SK-N-SH (cell line): ENCODE measurements around the gene ETV3. TPM values are rescaled to one million over a fixed set of nuclear protein-coding genes. Genes with fewer than 3 reads are reported as not detected.
A peak's percentile ranks its signal among the peaks of the same experiment; 100 is the strongest.

Source experiments
- CTCF ChIA-PET: fragments of 300-600, 350-600 bp; formaldehyde crosslinking; extraction: SDS; loops from one replicate; lab custom pipeline; 2021; lab: Yijun Ruan, JAX
- POLR2A ChIA-PET: fragments of 350-600 bp; sonication (Branson Sonifier 250); formaldehyde crosslinking; extraction: SDS; loops from one replicate; lab custom pipeline; 2020; ENCODE audit warnings: antibody characterized with exemption, inconsistent platforms; lab: Yijun Ruan, JAX
- DNase-seq: peaks from one replicate; pipeline ENCODE4 v3.0.0; 2012
- H2AFZ ChIP-seq: fragments of 200-600 bp; sonication (generic); 2 replicates; pipeline ENCODE4 v1.8.1; 2016; ENCODE audit warnings: antibody characterized with exemption, mild to moderate bottlenecking, low read depth
- H3F3A ChIP-seq: fragments of 200-600 bp; sonication (generic); replicated peaks from 2 replicates; pipeline ENCODE3; 2016; ENCODE audit warnings: antibody characterized with exemption, mild to moderate bottlenecking; ENCODE audit not compliant: insufficient read depth
- H3K27ac ChIP-seq, 2 experiments: fragments of 200-500 bp in 1 of 2; fragments of 200-600 bp in 1 of 2; sonication (Bioruptor generic) in 1 of 2; sonication (generic), shearing (Covaris generic) in 1 of 2; 2 replicates each; pipeline versions ENCODE4 v1.5.1 to v1.6.1; 2014 to 2016; ENCODE audit warnings: low read depth in 2 of 2, inconsistent platforms in 1 of 2, low read length in 1 of 2, mild to moderate bottlenecking in 1 of 2, mixed read lengths in 1 of 2
- H3K27me3 ChIP-seq: fragments of 200-600 bp; sonication (generic), shearing (Covaris generic); 2 replicates; pipeline ENCODE4 v1.6.1; 2016; ENCODE audit warnings: mixed run types; ENCODE audit not compliant: insufficient read depth
- H3K36me3 ChIP-seq, 2 experiments: fragments of 200-500 bp in 1 of 2; fragments of 200-600 bp in 1 of 2; sonication (Bioruptor generic) in 1 of 2; sonication (generic) in 1 of 2; replicated peaks in 1 of 2; 2 replicates each; pipeline versions ENCODE3 to v1.5.1; 2014 to 2016; ENCODE audit warnings: low read length in 1 of 2, mild to moderate bottlenecking in 1 of 2; ENCODE audit not compliant: insufficient read depth in 2 of 2, control insufficient read depth in 1 of 2
- H3K4me1 ChIP-seq, 2 experiments: fragments of 200-500 bp in 1 of 2; fragments of 200-600 bp in 1 of 2; sonication (Bioruptor generic) in 1 of 2; sonication (generic), shearing (Covaris generic) in 1 of 2; 2 replicates each; pipeline versions ENCODE4 v1.5.1 to v1.6.1; 2014 to 2016; ENCODE audit warnings: low read depth in 1 of 2, low read length in 1 of 2, mixed run types in 1 of 2; ENCODE audit not compliant: insufficient read depth in 2 of 2, control insufficient read depth in 1 of 2
- H3K4me2 ChIP-seq: fragments of 200-600 bp; sonication (generic), shearing (Covaris generic); 2 replicates; pipeline ENCODE4 v1.6.1; 2017; ENCODE audit warnings: mixed run types
- H3K4me3 ChIP-seq, 2 experiments: fragments of 200-500 bp in 1 of 2; fragments of 200-600 bp in 1 of 2; sonication (Bioruptor generic) in 1 of 2; sonication (generic), shearing (Covaris generic) in 1 of 2; 2 replicates each; pipeline versions ENCODE4 v1.5.1 to v1.8.1; 2014 to 2016; ENCODE audit warnings: low read depth in 2 of 2, inconsistent platforms in 1 of 2, low read length in 1 of 2, mild to moderate bottlenecking in 1 of 2, mixed read lengths in 1 of 2, moderate library complexity in 1 of 2
- H3K79me2 ChIP-seq: fragments of 200-600 bp; sonication (generic); 2 replicates; pipeline ENCODE4 v1.8.1; 2017; ENCODE audit warnings: mild to moderate bottlenecking; ENCODE audit not compliant: insufficient read depth
- H3K9ac ChIP-seq: fragments of 200-600 bp; sonication (generic); 2 replicates; pipeline ENCODE4 v1.6.1; 2017; ENCODE audit warnings: mixed run types
- H3K9me2 ChIP-seq: fragments of 200-600 bp; sonication (generic); 2 replicates; pipeline ENCODE4 v1.6.1; 2017; ENCODE audit warnings: mixed run types
- H3K9me3 ChIP-seq: fragments of 200-600 bp; sonication (generic); 2 replicates; pipeline ENCODE4 v1.6.1; 2017; ENCODE audit warnings: mixed run types, mild to moderate bottlenecking, moderate library complexity
- H4K20me1 ChIP-seq: fragments of 200-600 bp; sonication (generic); 2 replicates; pipeline ENCODE4 v1.6.1; 2017; ENCODE audit warnings: mild to moderate bottlenecking, mixed run types; ENCODE audit not compliant: insufficient read depth
- CHD2 ChIP-seq: fragments of 150-350 bp; IDR thresholded peaks from 2 replicates; pipeline ENCODE4 v1.6.1; 2018; ENCODE audit warnings: low read length; ENCODE audit not compliant: partially characterized antibody
- EP300 ChIP-seq, 2 experiments: IDR thresholded peaks; 2 replicates each; pipeline versions ENCODE4 v1.4.0 to v1.6.1; 2012; ENCODE audit warnings: borderline replicate concordance in 1 of 2, low read depth in 1 of 2, low read length in 1 of 2
- EZH2phosphoT487 ChIP-seq: fragments of 200-600 bp; sonication (generic); IDR thresholded peaks from 2 replicates; pipeline ENCODE4 v1.6.1; 2017; ENCODE audit warnings: low read depth, mixed run types, mild to moderate bottlenecking, antibody characterized with exemption, moderate library complexity, borderline replicate concordance
- FOSL2 ChIP-seq: IDR thresholded peaks from 2 replicates; pipeline ENCODE4 v1.4.0; 2012; ENCODE audit warnings: low read depth, mild to moderate bottlenecking, moderate library complexity, borderline replicate concordance
- FOXJ3 ChIP-seq: sonication (generic); formaldehyde crosslinking; IDR thresholded peaks from 2 replicates; pipeline ENCODE4 v1.5.1; 2020; ENCODE audit warnings: mild to moderate bottlenecking, missing genetic modification reagents
- FOXM1 ChIP-seq: IDR thresholded peaks from 2 replicates; pipeline ENCODE4 v1.4.0; 2012; ENCODE audit warnings: low read depth, mild to moderate bottlenecking
- GABPA ChIP-seq: IDR thresholded peaks from 2 replicates; pipeline ENCODE4 v1.4.0; 2012; ENCODE audit warnings: low read depth, mild to moderate bottlenecking
- JUND ChIP-seq: IDR thresholded peaks from 2 replicates; pipeline ENCODE4 v1.4.0; 2012
- MEF2A ChIP-seq: IDR thresholded peaks from 2 replicates; pipeline ENCODE4 v1.4.0; 2012; ENCODE audit warnings: low read depth, borderline replicate concordance
- MXI1 ChIP-seq: IDR thresholded peaks from 2 replicates; pipeline ENCODE4 v1.6.1; 2012; ENCODE audit warnings: mild to moderate bottlenecking, low read depth, low read length, improper control_type of control experiment
- NRF1 ChIP-seq: IDR thresholded peaks from 2 replicates; pipeline ENCODE4 v1.6.1; 2012; ENCODE audit warnings: low read depth, mild to moderate bottlenecking, low read length
- POLR2AphosphoS5 ChIP-seq: IDR thresholded peaks from 2 replicates; pipeline ENCODE4 v1.6.1; 2012; ENCODE audit warnings: low read depth, low read length
- RAD21 ChIP-seq: IDR thresholded peaks from 2 replicates; pipeline ENCODE4 v1.6.1; 2012; ENCODE audit warnings: mild to moderate bottlenecking, low read length
- RFX5 ChIP-seq: IDR thresholded peaks from 2 replicates; pipeline ENCODE4 v1.6.1; 2012; ENCODE audit warnings: mild to moderate bottlenecking, improper control_type of control experiment, low read length
- SIN3A ChIP-seq: IDR thresholded peaks from 2 replicates; pipeline ENCODE4 v1.6.1; 2012; ENCODE audit warnings: low read depth, mild to moderate bottlenecking, low read length, moderate library complexity, borderline replicate concordance
- TAF1 ChIP-seq: IDR thresholded peaks from 2 replicates; pipeline ENCODE4 v1.6.1; 2012; ENCODE audit warnings: low read depth, mild to moderate bottlenecking, low read length, moderate library complexity, borderline replicate concordance
- TEAD4 ChIP-seq: IDR thresholded peaks from 2 replicates; pipeline ENCODE4 v1.4.0; 2012; ENCODE audit warnings: mild to moderate bottlenecking, borderline replicate concordance; ENCODE audit not compliant: insufficient read depth
- YY1 ChIP-seq: IDR thresholded peaks from 2 replicates; pipeline ENCODE4 v1.4.0; 2012; ENCODE audit warnings: low read depth, mild to moderate bottlenecking
- WGBS: methylation state at CpG from one replicate; pipeline ENCODE4 v1.1.6; 2017; ENCODE audit warnings: low lambda C conversion rate; 5-methylcytosine and 5-hydroxymethylcytosine counted together
- polyA plus RNA-seq, 3 experiments: library from polyadenylated mRNA; depleted of rRNA; stranded (reverse); fragments of >200 nt; gene quantifications; 2 replicates each; pipeline ENCODE4 v1.2.3, GENCODE V29; 2012
- TF ChIP-seq, protein P1 (sequence below): fragments of 150-350 bp; IDR thresholded peaks from 2 replicates; pipeline ENCODE4 v1.6.1; 2016; ENCODE audit warnings: mild to moderate bottlenecking, low read depth, low read length
- TF ChIP-seq, protein P2 (sequence below): IDR thresholded peaks from 2 replicates; pipeline ENCODE4 v1.4.0; 2012; ENCODE audit warnings: low read depth, borderline replicate concordance
- TF ChIP-seq, protein P3 (sequence below): IDR thresholded peaks from 2 replicates; pipeline ENCODE4 v1.4.0; 2012; ENCODE audit warnings: low read depth
- TF ChIP-seq, protein P4 (sequence below): fragments of 200-600 bp; sonication (generic); IDR thresholded peaks from 2 replicates; pipeline ENCODE4 v1.6.1; 2017; ENCODE audit warnings: antibody characterized with exemption, mild to moderate bottlenecking, moderate library complexity
- TF ChIP-seq, protein P5 (sequence below): IDR thresholded peaks from 2 replicates; pipeline ENCODE4; 2012

ETV3 gene
- polyA plus RNA-seq, 1 of the 3 experiments (the other 2 are of a cell fraction): 5.4 TPM

DNA sequence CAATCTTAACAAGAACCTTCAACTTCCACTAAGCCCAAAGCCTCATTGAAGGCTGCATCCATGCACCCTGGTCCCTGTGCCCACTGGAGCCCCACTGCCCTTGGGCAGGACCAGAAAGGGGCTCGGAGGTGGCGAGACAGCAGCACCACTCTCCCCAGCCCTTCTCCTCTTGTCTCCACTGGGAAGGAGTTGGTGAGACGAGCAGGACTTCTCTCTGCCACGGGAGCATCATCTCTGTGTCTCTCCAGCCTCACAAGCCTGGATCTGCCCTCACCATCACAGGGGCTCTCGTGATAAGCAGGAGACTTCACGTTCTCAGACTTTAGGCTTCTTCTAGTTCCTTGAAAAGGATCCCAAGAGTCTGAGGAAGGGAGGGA, 31.4 kb downstream of the ETV3 start:
- Histone ChIP-seq H3K4me1 (peaks cover 0 to 17% of the 10 kb centered on the region in 2 experiments; a peak in 1 of 4 replicates), H3F3A (no peaks in the 10 kb centered on the region), H3K36me3 (no peaks in the 10 kb centered on the region), H3K27ac (peak overlapping the region in 1 of 2 experiments; percentile 47; a peak in 2 of 4 replicates), H3K79me2 (no peaks in the 10 kb centered on the region), H3K9me2 (no peaks in the 10 kb centered on the region), H2AFZ (peak overlapping the region; percentile 95), H3K4me2 (peak overlapping the region; percentile 56), H4K20me1 (no peaks in the 10 kb centered on the region), H3K4me3 (no peak overlapping the region), H3K9ac (peak overlapping the region; percentile 57), H3K9me3 (no peaks in the 10 kb centered on the region), H3K27me3 (no peaks in the 10 kb centered on the region)
- WGBS: 63% methylated on average over 6 of the region's 6 CpGs
- no peak for TF ChIP-seq GABPA
- TF ChIP-seq CHD2: no peak
- TF ChIP-seq EP300 (IDR thresholded peaks at IDR 0.05; ENCODE audit: borderline replicate concordance in 1 of 2, low read depth in 1 of 2, low read length in 1 of 2): no peak
- no peak for TF ChIP-seq TAF1
- TF ChIP-seq, protein P1, sequence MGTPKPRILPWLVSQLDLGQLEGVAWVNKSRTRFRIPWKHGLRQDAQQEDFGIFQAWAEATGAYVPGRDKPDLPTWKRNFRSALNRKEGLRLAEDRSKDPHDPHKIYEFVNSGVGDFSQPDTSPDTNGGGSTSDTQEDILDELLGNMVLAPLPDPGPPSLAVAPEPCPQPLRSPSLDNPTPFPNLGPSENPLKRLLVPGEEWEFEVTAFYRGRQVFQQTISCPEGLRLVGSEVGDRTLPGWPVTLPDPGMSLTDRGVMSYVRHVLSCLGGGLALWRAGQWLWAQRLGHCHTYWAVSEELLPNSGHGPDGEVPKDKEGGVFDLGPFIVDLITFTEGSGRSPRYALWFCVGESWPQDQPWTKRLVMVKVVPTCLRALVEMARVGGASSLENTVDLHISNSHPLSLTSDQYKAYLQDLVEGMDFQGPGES: no peak
- TF ChIP-seq, protein P2, sequence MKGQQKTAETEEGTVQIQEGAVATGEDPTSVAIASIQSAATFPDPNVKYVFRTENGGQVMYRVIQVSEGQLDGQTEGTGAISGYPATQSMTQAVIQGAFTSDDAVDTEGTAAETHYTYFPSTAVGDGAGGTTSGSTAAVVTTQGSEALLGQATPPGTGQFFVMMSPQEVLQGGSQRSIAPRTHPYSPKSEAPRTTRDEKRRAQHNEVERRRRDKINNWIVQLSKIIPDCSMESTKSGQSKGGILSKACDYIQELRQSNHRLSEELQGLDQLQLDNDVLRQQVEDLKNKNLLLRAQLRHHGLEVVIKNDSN: no peak
- TF ChIP-seq MEF2A: no peak
- TF ChIP-seq FOXM1: no peak
- TF ChIP-seq, protein P3, sequence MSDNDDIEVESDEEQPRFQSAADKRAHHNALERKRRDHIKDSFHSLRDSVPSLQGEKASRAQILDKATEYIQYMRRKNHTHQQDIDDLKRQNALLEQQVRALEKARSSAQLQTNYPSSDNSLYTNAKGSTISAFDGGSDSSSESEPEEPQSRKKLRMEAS: no peak
- no peak for TF ChIP-seq FOXJ3
- no peak for TF ChIP-seq TEAD4
- TF ChIP-seq POLR2AphosphoS5: no peak
- ChIA-PET CTCF (interaction anchor here (1.1 to 3.1 kb wide), 3 partner anchors 16 to 56 kb away, joined by 3 to 19 read pairs (median 3); no protein-coding TSS in a partner anchor), POLR2A (no interaction called here)
- no peak for DNase-seq

DNA sequence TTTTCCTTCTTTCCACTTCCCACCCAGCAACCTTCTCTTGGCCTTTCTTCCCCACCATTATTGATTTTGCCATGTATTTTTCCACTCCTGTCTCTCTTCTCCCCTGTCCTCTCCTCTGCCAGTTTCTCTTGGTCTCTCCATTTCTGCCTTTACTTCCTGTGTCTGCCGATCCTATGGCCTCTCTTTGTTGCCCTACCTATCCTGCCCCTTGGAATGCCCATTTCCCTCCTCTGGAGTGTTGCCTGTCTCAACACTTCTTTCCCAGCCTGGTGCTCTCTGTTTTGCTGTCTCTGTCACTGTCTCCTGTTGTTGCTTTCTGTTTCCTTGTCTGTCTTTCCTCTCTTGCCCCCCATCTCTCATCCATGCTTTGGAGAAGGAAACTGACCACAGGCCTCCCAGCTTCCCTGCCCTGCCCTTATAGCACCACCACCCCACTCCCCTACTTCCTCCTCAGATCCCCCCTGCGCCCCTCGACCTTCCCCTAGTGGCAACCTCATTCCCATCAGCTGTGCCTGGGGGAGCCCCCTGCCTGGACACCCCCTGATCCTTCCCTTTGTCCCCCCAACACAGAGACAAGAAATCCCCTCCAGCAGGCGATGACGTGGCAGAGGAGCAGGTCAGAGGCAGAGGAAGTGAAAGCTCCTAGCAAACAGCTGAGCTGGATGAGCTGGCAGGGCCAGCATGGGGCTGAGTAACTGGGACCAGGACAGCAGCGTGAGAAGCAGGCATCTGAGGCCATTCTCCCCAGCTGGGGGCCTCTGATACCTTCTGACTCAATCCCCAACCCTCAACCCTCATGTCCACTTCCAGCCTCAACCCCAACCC, 32.0 kb downstream of the ETV3 start:
- no peaks in the 10 kb centered on the region for H4K20me1 ChIP-seq
- POLR2A ChIA-PET: no interaction called here
- WGBS: 42% methylated on average over 6 of the region's 6 CpGs
- H3K9me2 ChIP-seq: no peaks in the 10 kb centered on the region
- no peak for DNase-seq
- H3K36me3 ChIP-seq: no peaks in the 10 kb centered on the region
- peak overlapping the region; percentile 57 for H3K9ac ChIP-seq
- peak overlapping the region in 1 of 2 experiments; percentile 47; a peak in 2 of 4 replicates for H3K27ac ChIP-seq
- H3K4me1 ChIP-seq: peaks cover 0 to 17% of the 10 kb centered on the region in 2 experiments; a peak in 1 of 4 replicates
- H3K9me3 ChIP-seq: no peaks in the 10 kb centered on the region
- peak overlapping the region; percentile 95 for H2AFZ ChIP-seq
- CTCF ChIA-PET: interaction anchor here (1.1 to 3.1 kb wide), 3 partner anchors 16 to 57 kb away, joined by 3 to 19 read pairs (median 3); no protein-coding TSS in a partner anchor
- H3K4me2 ChIP-seq: peak overlapping the region; percentile 56
- H3F3A ChIP-seq: no peaks in the 10 kb centered on the region
- no peaks in the 10 kb centered on the region for H3K27me3 ChIP-seq
- H3K79me2 ChIP-seq: no peaks in the 10 kb centered on the region
- H3K4me3 ChIP-seq: no peak overlapping the region
- no peak for TF ChIP-seq EZH2phosphoT487
- TF ChIP-seq NRF1: no peak
- TF ChIP-seq, protein P4, sequence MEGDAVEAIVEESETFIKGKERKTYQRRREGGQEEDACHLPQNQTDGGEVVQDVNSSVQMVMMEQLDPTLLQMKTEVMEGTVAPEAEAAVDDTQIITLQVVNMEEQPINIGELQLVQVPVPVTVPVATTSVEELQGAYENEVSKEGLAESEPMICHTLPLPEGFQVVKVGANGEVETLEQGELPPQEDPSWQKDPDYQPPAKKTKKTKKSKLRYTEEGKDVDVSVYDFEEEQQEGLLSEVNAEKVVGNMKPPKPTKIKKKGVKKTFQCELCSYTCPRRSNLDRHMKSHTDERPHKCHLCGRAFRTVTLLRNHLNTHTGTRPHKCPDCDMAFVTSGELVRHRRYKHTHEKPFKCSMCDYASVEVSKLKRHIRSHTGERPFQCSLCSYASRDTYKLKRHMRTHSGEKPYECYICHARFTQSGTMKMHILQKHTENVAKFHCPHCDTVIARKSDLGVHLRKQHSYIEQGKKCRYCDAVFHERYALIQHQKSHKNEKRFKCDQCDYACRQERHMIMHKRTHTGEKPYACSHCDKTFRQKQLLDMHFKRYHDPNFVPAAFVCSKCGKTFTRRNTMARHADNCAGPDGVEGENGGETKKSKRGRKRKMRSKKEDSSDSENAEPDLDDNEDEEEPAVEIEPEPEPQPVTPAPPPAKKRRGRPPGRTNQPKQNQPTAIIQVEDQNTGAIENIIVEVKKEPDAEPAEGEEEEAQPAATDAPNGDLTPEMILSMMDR: no peak
- TF ChIP-seq RAD21: no peak
- TF ChIP-seq FOSL2: no peak; the same call in 1 of the 2 replicates
- TF ChIP-seq, protein P5, sequence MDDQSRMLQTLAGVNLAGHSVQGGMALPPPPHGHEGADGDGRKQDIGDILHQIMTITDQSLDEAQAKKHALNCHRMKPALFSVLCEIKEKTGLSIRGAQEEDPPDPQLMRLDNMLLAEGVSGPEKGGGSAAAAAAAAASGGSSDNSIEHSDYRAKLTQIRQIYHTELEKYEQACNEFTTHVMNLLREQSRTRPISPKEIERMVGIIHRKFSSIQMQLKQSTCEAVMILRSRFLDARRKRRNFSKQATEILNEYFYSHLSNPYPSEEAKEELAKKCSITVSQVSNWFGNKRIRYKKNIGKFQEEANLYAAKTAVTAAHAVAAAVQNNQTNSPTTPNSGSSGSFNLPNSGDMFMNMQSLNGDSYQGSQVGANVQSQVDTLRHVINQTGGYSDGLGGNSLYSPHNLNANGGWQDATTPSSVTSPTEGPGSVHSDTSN: peak; percentile 22; the same call in 1 of the 2 replicates
- peak; percentile 30; the same call in 1 of the 2 replicates for TF ChIP-seq JUND
- TF ChIP-seq SIN3A: no peak
- TF ChIP-seq GABPA: peak; percentile 34; the same call in 1 of the 2 replicates
- no peak for TF ChIP-seq MXI1
- TF ChIP-seq YY1: no peak
- TF ChIP-seq POLR2AphosphoS5: no peak
- TF ChIP-seq RFX5: no peak
